ENCODE measurements around the gene BIRC7.

The BIRC7 gene

GRCh38 chr20:63214514-63214913 lies 21.2 kb upstream of the BIRC7 start:
- no peak for DNase-seq (ENCODE audit: low read depth, low spot score)
- TF ChIP-seq CTCF (IDR thresholded peaks at IDR 0.05; ENCODE audit: low read depth, low read length): no peak
- in situ Hi-C loops (cut with HindIII; ENCODE audit: low sequenced_read_pairs): no loop called here
- no peak overlapping the region for H3K4me3 ChIP-seq (ENCODE audit: low read depth, low read length)

GRCh38 chr20:63215101-63216040 lies 20.3 kb upstream of the BIRC7 start:
- peak overlapping the region; percentile 73 for H3K4me3 ChIP-seq (ENCODE audit: low read depth, low read length)
- DNase-seq (ENCODE audit: low read depth, low spot score): peak; percentile 46
- TF ChIP-seq CTCF (IDR thresholded peaks at IDR 0.05; ENCODE audit: low read depth, low read length): peak; percentile 69
- in situ Hi-C loops (cut with HindIII; ENCODE audit: low sequenced_read_pairs): no loop called here

- in situ Hi-C loops (cut with HindIII; ENCODE audit: low sequenced_read_pairs): no loop called here
- peak within 1 kb of the TSS; percentile 73 for H3K4me3 ChIP-seq (ENCODE audit: low read depth, low read length)
- peak; percentile 94 for DNase-seq (ENCODE audit: low read depth, low spot score)
- TF ChIP-seq CTCF (IDR thresholded peaks at IDR 0.05; ENCODE audit: low read depth, low read length): no peak
Measured at GRCh38 chr20:63216041-63216848, 19.5 kb upstream of the BIRC7 start, which contains the start of gene YTHDF1. Gene YTHDF1, minus strand, starts transcription at chr20:63216131. Its CDS starts 239 bp downstream, at chr20:63215892.

GRCh38 chr20:63216849-63217471 lies 18.7 kb upstream of the BIRC7 start:
- peak overlapping the region; percentile 58 for H3K4me3 ChIP-seq (ENCODE audit: low read depth, low read length)
- TF ChIP-seq CTCF (IDR thresholded peaks at IDR 0.05; ENCODE audit: low read depth, low read length): no peak
- in situ Hi-C loops (cut with HindIII; ENCODE audit: low sequenced_read_pairs): no loop called here
- no peak for DNase-seq (ENCODE audit: low read depth, low spot score)

GRCh38 chr20:63217706-63218105 lies 18.0 kb upstream of the BIRC7 start:
- DNase-seq (ENCODE audit: low read depth, low spot score): no peak
- no peak for TF ChIP-seq CTCF (IDR thresholded peaks at IDR 0.05; ENCODE audit: low read depth, low read length)
- H3K4me3 ChIP-seq (ENCODE audit: low read depth, low read length): no peak overlapping the region
- in situ Hi-C loops (cut with HindIII; ENCODE audit: low sequenced_read_pairs): no loop called here

Data from astrocyte of the spinal cord (primary cell).